Breast epithelium (tissue), 4 donors: ENCODE measurements around the gene ZNF710. TPM values are rescaled to one million over a fixed set of nuclear protein-coding genes. Genes with fewer than 3 reads are reported as not detected.
"Not testable (repeated sequence)": the region's sequence is repeated elsewhere in the genome, so short reads cannot be mapped to it uniquely, and the experiment has no call there.

Experiments
- DNase-seq, 2 donors: peaks; one replicate each; pipeline ENCODE4 v3.0.0-alpha.2; 2019; ENCODE audit warnings: low spot score in 2 of 2
- H3K27ac ChIP-seq, 2 donors: fragments of 200-600 bp; sonication (generic) in 1 of 2; one replicate each; pipeline ENCODE4 v1.5.1; 2016 to 2019; ENCODE audit warnings: mild to moderate bottlenecking in 1 of 2
- H3K27me3 ChIP-seq, 2 donors: fragments of 200-600 bp; sonication (generic) in 1 of 2; one replicate each; pipeline versions ENCODE4 v1.5.1 to v1.6.0; 2017 to 2019; ENCODE audit warnings: control low read depth in 1 of 2, mild to moderate bottlenecking in 1 of 2
- H3K36me3 ChIP-seq: fragments of 200-600 bp; one replicate; pipeline ENCODE4 v1.5.1; 2019
- H3K4me1 ChIP-seq, 2 donors: fragments of 200-600 bp; sonication (generic); one replicate each; pipeline ENCODE4 v1.5.1; 2016 to 2019; ENCODE audit warnings: control low read depth in 1 of 2
- H3K4me3 ChIP-seq, 3 donors: fragments of 200-600 bp; sonication (generic); 1 replicate in 2 of 3; 2 replicates in 1 of 3; pipeline ENCODE4 v1.5.1; 2016 to 2019; ENCODE audit warnings: mild to moderate bottlenecking in 3 of 3, moderate library complexity in 2 of 3
- H3K9me3 ChIP-seq, 2 donors: fragments of 200-600 bp; sonication (generic) in 1 of 2; one replicate each; pipeline ENCODE4 v1.5.1; 2016 to 2019; ENCODE audit warnings: control low read depth in 1 of 2
- POLR2A ChIP-seq: fragments of 450-650 bp; IDR thresholded peaks from one replicate; pipeline ENCODE4 v1.6.1; 2016; ENCODE audit warnings: antibody characterized with exemption, mild to moderate bottlenecking, moderate library complexity
- POLR2AphosphoS5 ChIP-seq, 3 donors: sonication (generic); formaldehyde crosslinking; IDR thresholded peaks; one replicate each; pipeline ENCODE4 v1.6.1; 2017; ENCODE audit warnings: antibody characterized with exemption in 3 of 3
- intact Hi-C: fragments of 100-400 bp; cut with DNase I; formaldehyde crosslinking; loops from one replicate; pipeline ENCODE4 v1.15.1; 2023; ENCODE audit warnings: low total_unique reads
- total RNA-seq, 3 donors: library from RNA; depleted of rRNA; stranded (reverse); fragments of >200 nt; gene quantifications; one replicate each; pipeline ENCODE4 v1.1.0, GENCODE V29; 2016
- TF ChIP-seq, protein P1 (sequence below), 3 donors: fragments of 450-650 bp; IDR thresholded peaks; one replicate each; pipeline ENCODE4 v1.5.1; 2016 to 2017; ENCODE audit warnings: antibody characterized with exemption in 3 of 3, mild to moderate bottlenecking in 3 of 3, moderate library complexity in 3 of 3

Gene ZNF710
- total RNA-seq, 3 donors from 2014 or later, result 4.0 to 14.4 (median 10.4) TPM

DNA sequence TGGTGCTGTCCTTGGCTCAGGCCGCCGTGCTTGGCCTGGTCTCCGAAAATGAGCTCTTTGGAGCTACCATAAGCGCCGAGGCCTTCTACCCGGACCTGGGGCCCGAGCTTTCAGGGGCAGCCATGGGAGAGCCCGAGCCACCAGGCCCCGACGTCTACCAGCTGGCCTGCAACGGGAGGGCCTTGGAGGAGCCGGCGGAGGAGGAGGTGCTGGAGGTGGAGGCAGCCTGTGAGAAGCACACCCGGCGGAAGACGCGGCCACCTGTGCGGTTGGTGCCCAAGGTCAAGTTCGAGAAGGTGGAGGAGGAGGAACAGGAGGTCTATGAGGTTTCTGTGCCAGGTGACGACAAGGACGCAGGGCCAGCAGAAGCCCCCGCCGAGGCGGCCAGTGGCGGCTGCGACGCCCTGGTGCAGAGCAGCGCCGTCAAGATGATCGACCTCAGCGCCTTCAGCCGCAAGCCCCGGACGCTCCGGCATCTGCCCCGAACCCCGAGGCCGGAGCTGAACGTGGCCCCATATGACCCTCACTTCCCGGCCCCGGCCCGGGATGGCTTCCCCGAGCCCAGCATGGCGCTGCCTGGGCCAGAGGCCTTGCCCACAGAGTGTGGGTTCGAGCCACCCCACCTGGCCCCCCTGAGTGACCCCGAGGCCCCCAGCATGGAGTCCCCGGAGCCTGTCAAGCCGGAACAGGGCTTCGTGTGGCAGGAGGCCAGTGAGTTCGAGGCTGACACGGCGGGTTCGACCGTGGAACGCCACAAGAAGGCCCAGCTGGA, 66.2 kb downstream of the ZNF710 start:
- no peak for TF ChIP-seq POLR2A
- TF ChIP-seq, protein P1, sequence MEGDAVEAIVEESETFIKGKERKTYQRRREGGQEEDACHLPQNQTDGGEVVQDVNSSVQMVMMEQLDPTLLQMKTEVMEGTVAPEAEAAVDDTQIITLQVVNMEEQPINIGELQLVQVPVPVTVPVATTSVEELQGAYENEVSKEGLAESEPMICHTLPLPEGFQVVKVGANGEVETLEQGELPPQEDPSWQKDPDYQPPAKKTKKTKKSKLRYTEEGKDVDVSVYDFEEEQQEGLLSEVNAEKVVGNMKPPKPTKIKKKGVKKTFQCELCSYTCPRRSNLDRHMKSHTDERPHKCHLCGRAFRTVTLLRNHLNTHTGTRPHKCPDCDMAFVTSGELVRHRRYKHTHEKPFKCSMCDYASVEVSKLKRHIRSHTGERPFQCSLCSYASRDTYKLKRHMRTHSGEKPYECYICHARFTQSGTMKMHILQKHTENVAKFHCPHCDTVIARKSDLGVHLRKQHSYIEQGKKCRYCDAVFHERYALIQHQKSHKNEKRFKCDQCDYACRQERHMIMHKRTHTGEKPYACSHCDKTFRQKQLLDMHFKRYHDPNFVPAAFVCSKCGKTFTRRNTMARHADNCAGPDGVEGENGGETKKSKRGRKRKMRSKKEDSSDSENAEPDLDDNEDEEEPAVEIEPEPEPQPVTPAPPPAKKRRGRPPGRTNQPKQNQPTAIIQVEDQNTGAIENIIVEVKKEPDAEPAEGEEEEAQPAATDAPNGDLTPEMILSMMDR (IDR thresholded peaks at IDR 0.05), result no peak
- no peak for TF ChIP-seq POLR2AphosphoS5 (IDR thresholded peaks at IDR 0.05)
- H3K4me1 ChIP-seq, result peaks cover 0 to 4% of the 10 kb centered on the region in 2 donors
- intact Hi-C loops, result no loop called here

GRCh38 chr15:90067953-90068606, 67.0 kb downstream of the ZNF710 start:
- H3K4me3 ChIP-seq, result no peak overlapping the region
- no peak for DNase-seq
- H3K36me3 ChIP-seq, result no peaks in the 10 kb centered on the region
- no peaks in the 10 kb centered on the region for H3K9me3 ChIP-seq
- TF ChIP-seq POLR2A (no peak), POLR2AphosphoS5 (IDR thresholded peaks at IDR 0.05) (no peak)
- TF ChIP-seq, protein P1 (IDR thresholded peaks at IDR 0.05), result no peak
- no peak overlapping the region for H3K27ac ChIP-seq
- no peaks in the 10 kb centered on the region for H3K27me3 ChIP-seq
- H3K4me1 ChIP-seq, result no peaks in the 10 kb centered on the region
- intact Hi-C loops, result no loop called here

More for the DNA sequence above, 66.2 kb downstream of the ZNF710 start:
- Histone ChIP-seq H3K27ac (no peak overlapping the region), H3K4me3 (no peak overlapping the region), H3K9me3 (no peaks in the 10 kb centered on the region), H3K36me3 (no peaks in the 10 kb centered on the region), H3K27me3 (no peaks in the 10 kb centered on the region)
- no peak for DNase-seq

DNA sequence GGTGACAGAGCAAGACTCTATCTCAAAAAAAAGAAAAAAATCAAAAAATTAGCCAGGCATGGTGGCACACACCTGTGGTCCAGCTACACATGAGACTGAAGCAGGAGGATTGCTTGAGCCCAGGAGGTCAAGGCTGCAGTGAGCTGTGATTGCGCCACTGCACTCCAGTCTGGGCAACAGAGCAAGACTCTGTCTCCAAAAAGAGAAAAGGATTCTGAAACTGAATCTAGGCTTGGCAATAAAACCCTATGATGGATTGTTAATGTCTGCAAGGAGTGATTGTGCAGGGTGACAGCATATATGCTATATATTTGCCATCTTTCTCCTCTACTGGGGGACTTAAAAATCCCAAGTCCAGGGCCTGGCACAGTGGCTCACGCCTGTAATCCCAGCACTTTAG, 69.5 kb downstream of the ZNF710 start:
- intact Hi-C loops, result loop anchor here (10.0 kb wide), 1 partner anchor 176 kb away; the partner anchor contains the start of gene AP3S2
- H3K27me3 ChIP-seq, H3K4me1 ChIP-seq, H3K36me3 ChIP-seq, DNase-seq, H3K4me3 ChIP-seq, H3K9me3 ChIP-seq, H3K27ac ChIP-seq: not testable (repeated sequence)

DNA sequence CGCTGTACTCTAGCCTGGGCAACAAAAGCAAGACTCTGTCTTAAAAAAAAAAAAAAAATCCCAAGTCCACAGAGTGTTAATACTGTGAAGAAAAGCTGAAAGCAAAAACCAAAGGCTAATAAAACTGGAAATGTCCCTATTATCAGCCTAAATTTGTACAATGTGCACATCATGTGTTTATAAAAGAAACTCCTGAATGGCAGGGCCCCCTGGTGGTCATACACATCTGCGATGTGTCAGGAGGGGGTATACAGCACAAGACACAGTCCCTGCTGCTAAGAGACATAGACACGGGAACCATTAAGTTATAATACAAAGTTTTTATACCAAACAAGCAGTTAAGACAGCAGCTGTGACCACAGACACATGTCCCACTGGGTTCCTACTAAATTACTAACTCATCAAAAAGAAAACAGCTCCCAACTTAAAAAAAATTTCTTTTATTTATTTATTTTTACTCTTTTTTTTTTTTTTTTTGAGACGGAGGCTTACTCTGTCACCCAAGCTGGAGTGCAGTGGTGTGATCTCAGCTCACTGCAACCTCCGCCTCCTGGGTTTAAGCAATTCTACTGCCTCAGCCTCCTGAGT, 70.2 kb downstream of the ZNF710 start:
- TF ChIP-seq, protein P1 (IDR thresholded peaks at IDR 0.05), result peak; percentile 67 to 86 (median 73)
- no peak for TF ChIP-seq POLR2A
- Histone ChIP-seq H3K9me3 (no peaks in the 10 kb centered on the region), H3K27ac (no peak overlapping the region), H3K4me3 (no peak overlapping the region), H3K4me1 (peaks cover 0 to 5% of the 10 kb centered on the region in 2 donors), H3K36me3 (no peaks in the 10 kb centered on the region), H3K27me3 (no peaks in the 10 kb centered on the region)
- peak; percentile 71 for DNase-seq
- intact Hi-C loops, result loop anchor here (10.0 kb wide), 1 partner anchor 177 kb away; the partner anchor contains the start of gene AP3S2

- Histone ChIP-seq H3K4me3 (no peak overlapping the region), H3K27me3 (no peaks in the 10 kb centered on the region), H3K36me3 (no peaks in the 10 kb centered on the region), H3K27ac (no peak overlapping the region), H3K9me3 (no peaks in the 10 kb centered on the region), H3K4me1 (peaks cover 0 to 5% of the 10 kb centered on the region in 2 donors)
- no peak for DNase-seq
- TF ChIP-seq POLR2A (no peak), POLR2AphosphoS5 (IDR thresholded peaks at IDR 0.05) (no peak)
- TF ChIP-seq, protein P1 (IDR thresholded peaks at IDR 0.05), result no peak
- intact Hi-C loops, result loop anchor here (10.0 kb wide), 1 partner anchor 178 kb away; the partner anchor contains the start of gene AP3S2
Observed at GRCh38 chr15:90072978-90073640, 72.0 kb downstream of the ZNF710 start.
